Stomach (tissue), 19 donors: ENCODE measurements around the gene DUSP28. TPM values are rescaled to one million over a fixed set of nuclear protein-coding genes. Genes with fewer than 3 reads are reported as not detected.

Experiments
- DNase-seq, 2 donors: peaks; one replicate each; pipeline versions ENCODE4 v3.0.0 to v3.0.0-alpha.2; 2013 to 2019
- H3K27ac ChIP-seq, 5 donors: fragments of 200-600 bp in 4 of 5; sonication (generic) in 4 of 5; one replicate each; pipeline ENCODE4 v1.5.1; 2013 to 2019; ENCODE audit warnings: mild to moderate bottlenecking in 1 of 5, moderate library complexity in 1 of 5
- H3K27me3 ChIP-seq, 3 donors: fragments of 200-600 bp; sonication (generic); one replicate each; pipeline ENCODE4 v1.5.1; 2017 to 2019; ENCODE audit warnings: mixed run types in 1 of 3
- H3K36me3 ChIP-seq, 4 donors: fragments of 200-600 bp; sonication (generic); 1 replicate in 3 of 4; 2 replicates in 1 of 4; pipeline ENCODE4 v1.5.1; 2016 to 2019
- H3K4me1 ChIP-seq, 4 donors: fragments of 200-600 bp; sonication (generic); one replicate each; pipeline ENCODE4 v1.5.1; 2016 to 2019
- H3K4me3 ChIP-seq, 4 donors: fragments of 200-600 bp; sonication (generic) in 3 of 4; one replicate each; pipeline ENCODE4 v1.5.1; 2016 to 2019; ENCODE audit warnings: mild to moderate bottlenecking in 1 of 4
- H3K9me3 ChIP-seq, 4 donors: fragments of 200-600 bp; sonication (generic); one replicate each; pipeline ENCODE4 v1.5.1; 2016 to 2019
- EP300 ChIP-seq: sonication (generic); formaldehyde crosslinking; IDR thresholded peaks from one replicate; pipeline ENCODE4 v1.6.1; 2017; ENCODE audit warnings: antibody characterized with exemption
- POLR2A ChIP-seq, 4 donors: fragments of 450-650 bp; IDR thresholded peaks; one replicate each; pipeline ENCODE4 v1.6.1; 2016; ENCODE audit warnings: antibody characterized with exemption in 4 of 4, control low read depth in 2 of 4, mild to moderate bottlenecking in 1 of 4, moderate library complexity in 1 of 4
- POLR2AphosphoS5 ChIP-seq, 3 donors: sonication (generic); formaldehyde crosslinking; IDR thresholded peaks; one replicate each; pipeline ENCODE4 v1.6.1; 2016; ENCODE audit warnings: antibody characterized with exemption in 3 of 3
- WGBS, 5 donors: extraction: QIAGEN DNeasy Blood & Tissue Kit in 3 of 5; methylation state at CpG; one replicate each; pipeline versions ENCODE4 v1.1.5 to v1.1.7; 2013 to 2018; 5-methylcytosine and 5-hydroxymethylcytosine counted together
- intact Hi-C: fragments of 100-400 bp; cut with DNase I; formaldehyde crosslinking; loops from one replicate; pipeline ENCODE4 v1.15.1; 2023; ENCODE audit warnings: low total_unique reads
- long read RNA-seq, 10 donors: transcript quantifications; one replicate each; lab custom pipeline, GENCODE V29; 2026
- polyA plus RNA-seq, 3 donors: library from polyadenylated mRNA; stranded (reverse); fragments of 200-250 nt; gene quantifications; one replicate each; pipeline ENCODE4 v1.2.3, GENCODE V29; 2013
- total RNA-seq, 5 donors: library from RNA; depleted of rRNA; stranded (reverse); fragments of >200 nt; gene quantifications; one replicate each; pipeline versions ENCODE4 v1.1.0 to v1.2.3, GENCODE V29; 2014 to 2016
- TF ChIP-seq, protein P1 (sequence below), 7 experiments: fragments of 450-650 bp in 4 of 7; fragments of 200-600 bp in 3 of 7; sonication (generic) in 3 of 7; IDR thresholded peaks; one replicate each; pipeline ENCODE4 v1.5.1; 2016 to 2019; ENCODE audit warnings: antibody characterized with exemption in 7 of 7, control low read depth in 2 of 7, mild to moderate bottlenecking in 1 of 7
- donor health status: healthy with polysubstance abuse.
- donor health status: Bipolar disorder and iron deficiency.
- donor health status: healthy.

DUSP28 gene, protein sequence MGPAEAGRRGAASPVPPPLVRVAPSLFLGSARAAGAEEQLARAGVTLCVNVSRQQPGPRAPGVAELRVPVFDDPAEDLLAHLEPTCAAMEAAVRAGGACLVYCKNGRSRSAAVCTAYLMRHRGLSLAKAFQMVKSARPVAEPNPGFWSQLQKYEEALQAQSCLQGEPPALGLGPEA
- total RNA-seq, result 10 to 100 TPM in 1 of 5 donors, 1 to 10 TPM in 4; 1.3 to 71.5 (median 2.2) TPM
- 1 to 10 TPM; 2.7 to 7.0 (median 6.7) TPM for polyA plus RNA-seq
- long read RNA-seq, donor 1, result 0 reads
- long read RNA-seq, donor 2, partial matches to known transcripts, result 0 of 5 reads
- long read RNA-seq, donor 2, other reads (novel, unspliced or antisense), result 0 of 5 reads
- long read RNA-seq, donor 3, partial matches to known transcripts, result 0 of 2 reads
- long read RNA-seq, donor 3, other reads (novel, unspliced or antisense), result 0 of 2 reads
- long read RNA-seq, donor 4, result 0 reads
- long read RNA-seq, donor 5, partial matches to known transcripts, result 0 of 3 reads
- long read RNA-seq, donor 5, other reads (novel, unspliced or antisense), result 0 of 3 reads
- long read RNA-seq, donor 6, result 0 reads
- long read RNA-seq, donor 7, partial matches to known transcripts, result 0 of 2 reads
- long read RNA-seq, donor 7, other reads (novel, unspliced or antisense), result 0 of 2 reads
- long read RNA-seq, donor 8, partial matches to known transcripts, result 0 of 1 reads
- long read RNA-seq, donor 8, other reads (novel, unspliced or antisense), result 0 of 1 reads
- long read RNA-seq, donor 9, partial matches to known transcripts, result 0 of 1 reads
- long read RNA-seq, donor 9, other reads (novel, unspliced or antisense), result 0 of 1 reads
- long read RNA-seq, donor 10, partial matches to known transcripts, result 0 of 3 reads
- long read RNA-seq, donor 10, other reads (novel, unspliced or antisense), result 0 of 3 reads

DNA sequence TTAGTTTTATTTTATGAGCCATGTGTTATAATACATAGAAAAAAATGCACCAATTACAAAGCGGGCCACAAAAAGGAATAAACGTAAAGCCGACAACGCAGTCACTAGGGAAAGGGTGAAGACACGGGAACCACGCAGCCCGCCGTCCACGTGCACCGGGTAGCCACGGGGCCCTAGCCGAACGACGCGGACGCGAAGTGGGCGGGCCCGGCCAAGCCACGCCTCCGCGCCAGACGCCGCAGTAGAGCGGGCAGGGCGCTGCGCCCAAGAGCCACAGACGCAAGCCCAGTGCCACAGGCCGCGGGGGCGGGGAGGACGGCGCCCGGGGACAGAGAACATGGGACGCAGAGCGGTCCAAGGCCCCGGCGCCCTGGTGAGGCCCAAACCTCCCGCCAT, at the start of gene DUSP28:
Gene DUSP28 (plus strand): TSS at position 274 of the 396 bp plus-strand sequence. CDS start 328 bp downstream, outside the sequence.
- peak within 1 kb of the TSS; percentile 98 to 99 (median 99) for H3K27ac ChIP-seq
- peak; percentile 95 to 97 for DNase-seq
- peaks cover 45 to 73% (median 64%) of the 10 kb centered on the region in 4 donors for H3K4me1 ChIP-seq
- peaks cover 0 to 3% (median 2%) of the 10 kb centered on the region in 4 donors for H3K36me3 ChIP-seq
- peak in 2 of 4 donors; percentile 59 to 69 for TF ChIP-seq POLR2A (IDR thresholded peaks at IDR 0.05)
- TF ChIP-seq EP300, result no peak
- TF ChIP-seq, protein P1, sequence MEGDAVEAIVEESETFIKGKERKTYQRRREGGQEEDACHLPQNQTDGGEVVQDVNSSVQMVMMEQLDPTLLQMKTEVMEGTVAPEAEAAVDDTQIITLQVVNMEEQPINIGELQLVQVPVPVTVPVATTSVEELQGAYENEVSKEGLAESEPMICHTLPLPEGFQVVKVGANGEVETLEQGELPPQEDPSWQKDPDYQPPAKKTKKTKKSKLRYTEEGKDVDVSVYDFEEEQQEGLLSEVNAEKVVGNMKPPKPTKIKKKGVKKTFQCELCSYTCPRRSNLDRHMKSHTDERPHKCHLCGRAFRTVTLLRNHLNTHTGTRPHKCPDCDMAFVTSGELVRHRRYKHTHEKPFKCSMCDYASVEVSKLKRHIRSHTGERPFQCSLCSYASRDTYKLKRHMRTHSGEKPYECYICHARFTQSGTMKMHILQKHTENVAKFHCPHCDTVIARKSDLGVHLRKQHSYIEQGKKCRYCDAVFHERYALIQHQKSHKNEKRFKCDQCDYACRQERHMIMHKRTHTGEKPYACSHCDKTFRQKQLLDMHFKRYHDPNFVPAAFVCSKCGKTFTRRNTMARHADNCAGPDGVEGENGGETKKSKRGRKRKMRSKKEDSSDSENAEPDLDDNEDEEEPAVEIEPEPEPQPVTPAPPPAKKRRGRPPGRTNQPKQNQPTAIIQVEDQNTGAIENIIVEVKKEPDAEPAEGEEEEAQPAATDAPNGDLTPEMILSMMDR (IDR thresholded peaks at IDR 0.05), result no peak
- TF ChIP-seq POLR2AphosphoS5 (IDR thresholded peaks at IDR 0.05), result peak; percentile 94 to 99 (median 98)
- intact Hi-C loops, result no loop called here
- WGBS, 5 donors, result 0 to 3% (median 1%) methylated on average over 18 to 39 of the region's 39 CpGs
- H3K9me3 ChIP-seq, result no peaks in the 10 kb centered on the region
- H3K4me3 ChIP-seq, result peak within 1 kb of the TSS; percentile 59 to 81 (median 66)
- peaks cover 0 to 9% (median 4%) of the 10 kb centered on the region in 3 donors for H3K27me3 ChIP-seq

DNA sequence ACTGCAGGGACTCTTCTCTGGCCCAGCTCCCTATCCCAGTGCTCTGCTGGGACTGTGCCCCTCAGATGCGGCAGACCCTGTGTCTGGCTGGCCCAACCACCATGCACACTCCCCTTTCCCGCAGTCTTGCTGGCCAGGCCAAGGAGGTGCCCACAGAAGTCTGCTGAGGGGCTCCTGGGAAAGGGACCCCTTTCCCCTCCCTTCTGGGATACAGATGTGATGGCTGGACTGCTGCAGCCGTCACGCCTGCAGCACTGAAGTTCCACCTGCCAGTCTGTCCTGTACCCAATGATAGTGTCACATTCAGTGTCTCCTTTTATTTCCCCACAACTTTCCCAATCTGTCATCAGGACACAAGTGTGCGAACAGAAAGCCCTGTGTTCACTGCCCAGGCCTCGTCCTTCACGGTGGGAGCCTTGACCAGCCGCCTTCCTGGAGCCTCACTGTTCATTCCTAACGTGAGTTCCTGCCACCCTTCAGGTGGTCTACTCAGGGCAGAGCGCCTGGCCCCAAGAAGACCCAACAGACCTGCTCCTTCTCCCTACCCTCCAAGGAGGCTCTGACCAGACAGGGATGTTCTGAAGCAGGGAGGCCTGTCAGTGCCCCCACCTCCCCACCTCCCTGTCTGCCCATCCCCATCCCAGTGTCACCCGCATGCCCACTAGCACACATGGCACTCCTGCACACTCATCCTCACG, 49.5 kb upstream of the DUSP28 start:
- Histone ChIP-seq H3K36me3 (peaks cover 0 to 35% (median 28%) of the 10 kb centered on the region in 4 donors), H3K27ac (no peak overlapping the region), H3K9me3 (no peaks in the 10 kb centered on the region), H3K4me1 (peaks cover 0 to 9% (median 3%) of the 10 kb centered on the region in 4 donors), H3K27me3 (no peaks in the 10 kb centered on the region), H3K4me3 (no peak overlapping the region)
- intact Hi-C loops, result no loop called here
- no peak for DNase-seq
- TF ChIP-seq, protein P1 (IDR thresholded peaks at IDR 0.05), result no peak
- TF ChIP-seq POLR2AphosphoS5 (IDR thresholded peaks at IDR 0.05), result no peak
- no peak for TF ChIP-seq EP300
- TF ChIP-seq POLR2A (IDR thresholded peaks at IDR 0.05), result no peak
- 89 to 97% (median 92%) methylated on average over 12 of the region's 12 CpGs for WGBS, 5 donors

DNA sequence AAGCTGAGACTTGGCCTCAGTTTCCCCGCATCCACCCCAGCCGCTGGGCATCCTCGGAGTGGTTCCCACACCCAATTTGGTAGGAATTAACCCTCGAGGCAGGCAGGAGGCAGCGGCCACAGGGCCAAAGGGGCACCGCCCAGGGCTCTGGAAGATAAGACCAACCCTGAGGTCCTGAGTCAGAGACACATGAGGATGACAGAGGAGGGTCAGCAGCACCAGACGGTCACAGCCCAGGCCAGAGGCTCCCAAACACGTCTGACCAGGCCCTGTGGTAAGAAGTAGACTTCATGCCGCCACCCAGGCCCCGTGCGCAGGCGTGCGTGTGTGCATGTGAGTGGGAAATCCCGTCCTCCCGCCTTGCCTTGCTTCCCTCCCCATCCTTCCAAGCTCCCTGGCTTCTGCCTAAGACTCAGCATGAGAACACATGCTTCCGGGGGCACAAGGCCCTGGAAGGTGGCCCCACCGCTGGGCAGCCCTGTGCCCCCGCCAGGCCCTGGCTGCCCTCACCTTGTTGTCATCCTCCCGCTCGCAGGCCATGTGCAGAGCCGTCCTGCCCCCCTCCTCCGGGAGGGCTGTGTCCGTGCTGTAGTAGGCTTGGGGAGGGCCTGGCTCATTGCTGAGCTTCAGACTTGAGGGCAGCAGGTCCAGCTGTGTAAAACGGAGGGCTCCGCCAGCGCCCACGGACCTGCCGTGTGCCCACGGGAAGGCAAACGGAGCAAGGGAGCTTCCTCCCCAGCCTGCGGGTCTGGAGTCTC, 48.6 kb upstream of the DUSP28 start:
- DNase-seq, result no peak
- peaks cover 0 to 9% (median 3%) of the 10 kb centered on the region in 4 donors for H3K4me1 ChIP-seq

More for the DNA sequence above, 48.6 kb upstream of the DUSP28 start:
- Histone ChIP-seq H3K27me3 (no peaks in the 10 kb centered on the region), H3K9me3 (no peaks in the 10 kb centered on the region), H3K27ac (no peak overlapping the region), H3K4me3 (no peak overlapping the region), H3K36me3 (peaks cover 0 to 35% (median 27%) of the 10 kb centered on the region in 4 donors)
- TF ChIP-seq, protein P1 (IDR thresholded peaks at IDR 0.05), result no peak
- TF ChIP-seq EP300 (no peak), POLR2A (IDR thresholded peaks at IDR 0.05) (no peak), POLR2AphosphoS5 (IDR thresholded peaks at IDR 0.05) (no peak)
- intact Hi-C loops, result no loop called here
- 93 to 97% (median 95%) methylated on average over 25 to 31 of the region's 31 CpGs for WGBS, 5 donors
